Measurements from ENCODE around the gene PPP2R3B. TPM values are rescaled to one million over a fixed set of nuclear protein-coding genes. Genes with fewer than 3 reads are reported as not detected.

PPP2R3B gene
- total RNA-seq, 1 donor from 2014 or later = 53.4 TPM

GRCh38 chrX:300334-300733 is 86.4 kb downstream of the PPP2R3B start:
- no peaks in the 10 kb centered on the region for H3K9me3 Mint-ChIP-seq
- H3K36me3 Mint-ChIP-seq = peaks cover 23% of the 10 kb centered on the region
- no peak for DNase-seq (ENCODE audit: extremely low spot score, unreplicated experiment)
- no peak overlapping the region for H3K27ac Mint-ChIP-seq
- H3K4me1 Mint-ChIP-seq (ENCODE audit: unreplicated experiment) = no peaks in the 10 kb centered on the region
- no peak for TF ChIP-seq CTCF (conservative IDR thresholded peaks at IDR 0.05)
- H3K27me3 Mint-ChIP-seq = no peaks in the 10 kb centered on the region
- no peak overlapping the region for H3K4me3 Mint-ChIP-seq

- TF ChIP-seq CTCF (conservative IDR thresholded peaks at IDR 0.05) = no peak
- DNase-seq (ENCODE audit: extremely low spot score, unreplicated experiment) = no peak
- peaks cover 15% of the 10 kb centered on the region for H3K36me3 Mint-ChIP-seq
- no peaks in the 10 kb centered on the region for H3K9me3 Mint-ChIP-seq
- no peak overlapping the region for H3K4me3 Mint-ChIP-seq
- H3K27me3 Mint-ChIP-seq = no peaks in the 10 kb centered on the region
- H3K27ac Mint-ChIP-seq = no peak overlapping the region
- no peaks in the 10 kb centered on the region for H3K4me1 Mint-ChIP-seq (ENCODE audit: unreplicated experiment)
These were observed 87.7 kb downstream of the PPP2R3B start for GRCh38 chrX:298993-299392.

GRCh38 chrX:295136-295535 is 91.6 kb downstream of the PPP2R3B start:
- Mint-ChIP-seq H3K27ac (no peak overlapping the region), H3K4me1 (ENCODE audit: unreplicated experiment) (no peaks in the 10 kb centered on the region), H3K9me3 (no peaks in the 10 kb centered on the region), H3K36me3 (peaks cover 15% of the 10 kb centered on the region), H3K27me3 (no peaks in the 10 kb centered on the region), H3K4me3 (no peak overlapping the region)
- DNase-seq (ENCODE audit: extremely low spot score, unreplicated experiment) = no peak
- no peak for TF ChIP-seq CTCF (conservative IDR thresholded peaks at IDR 0.05)

- no peaks in the 10 kb centered on the region for H3K27me3 Mint-ChIP-seq
- TF ChIP-seq CTCF (conservative IDR thresholded peaks at IDR 0.05) = no peak
- H3K4me3 Mint-ChIP-seq = no peak overlapping the region
- no peaks in the 10 kb centered on the region for H3K9me3 Mint-ChIP-seq
- H3K27ac Mint-ChIP-seq = no peak overlapping the region
- H3K36me3 Mint-ChIP-seq = peaks cover 11% of the 10 kb centered on the region
- H3K4me1 Mint-ChIP-seq (ENCODE audit: unreplicated experiment) = no peaks in the 10 kb centered on the region
- DNase-seq (ENCODE audit: extremely low spot score, unreplicated experiment) = no peak
These were observed 93.5 kb downstream of the PPP2R3B start for GRCh38 chrX:292900-293897.

- no peaks in the 10 kb centered on the region for H3K9me3 Mint-ChIP-seq
- H3K4me1 Mint-ChIP-seq (ENCODE audit: unreplicated experiment) = no peaks in the 10 kb centered on the region
- no peak for TF ChIP-seq CTCF (conservative IDR thresholded peaks at IDR 0.05)
- no peak overlapping the region for H3K4me3 Mint-ChIP-seq
- DNase-seq (ENCODE audit: extremely low spot score, unreplicated experiment) = no peak
- H3K36me3 Mint-ChIP-seq = peaks cover 12% of the 10 kb centered on the region
- no peaks in the 10 kb centered on the region for H3K27me3 Mint-ChIP-seq
- H3K27ac Mint-ChIP-seq = no peak overlapping the region
These were observed 95.3 kb downstream of the PPP2R3B start for GRCh38 chrX:291411-291901.

All from type B pancreatic cell (in vitro differentiated cells).